ENCODE measurements around the gene ARHGAP23.

GRCh38 chr17:38403491-38403890, 24.8 kb upstream of the ARHGAP23 start:
- TF ChIP-seq CTCF (IDR thresholded peaks at IDR 0.05) (no peak), POLR2AphosphoS5 (IDR thresholded peaks at IDR 0.05) (no peak)
